Measurements from ENCODE around the gene PRR5. TPM values are rescaled to one million over a fixed set of nuclear protein-coding genes. Genes with fewer than 3 reads are reported as not detected.
A peak's percentile ranks its signal among the peaks of the same experiment; 100 is the strongest.

Gene PRR5
- total RNA-seq, 2 experiments from 2014 or later, result 29.0 to 31.6 TPM

DNA sequence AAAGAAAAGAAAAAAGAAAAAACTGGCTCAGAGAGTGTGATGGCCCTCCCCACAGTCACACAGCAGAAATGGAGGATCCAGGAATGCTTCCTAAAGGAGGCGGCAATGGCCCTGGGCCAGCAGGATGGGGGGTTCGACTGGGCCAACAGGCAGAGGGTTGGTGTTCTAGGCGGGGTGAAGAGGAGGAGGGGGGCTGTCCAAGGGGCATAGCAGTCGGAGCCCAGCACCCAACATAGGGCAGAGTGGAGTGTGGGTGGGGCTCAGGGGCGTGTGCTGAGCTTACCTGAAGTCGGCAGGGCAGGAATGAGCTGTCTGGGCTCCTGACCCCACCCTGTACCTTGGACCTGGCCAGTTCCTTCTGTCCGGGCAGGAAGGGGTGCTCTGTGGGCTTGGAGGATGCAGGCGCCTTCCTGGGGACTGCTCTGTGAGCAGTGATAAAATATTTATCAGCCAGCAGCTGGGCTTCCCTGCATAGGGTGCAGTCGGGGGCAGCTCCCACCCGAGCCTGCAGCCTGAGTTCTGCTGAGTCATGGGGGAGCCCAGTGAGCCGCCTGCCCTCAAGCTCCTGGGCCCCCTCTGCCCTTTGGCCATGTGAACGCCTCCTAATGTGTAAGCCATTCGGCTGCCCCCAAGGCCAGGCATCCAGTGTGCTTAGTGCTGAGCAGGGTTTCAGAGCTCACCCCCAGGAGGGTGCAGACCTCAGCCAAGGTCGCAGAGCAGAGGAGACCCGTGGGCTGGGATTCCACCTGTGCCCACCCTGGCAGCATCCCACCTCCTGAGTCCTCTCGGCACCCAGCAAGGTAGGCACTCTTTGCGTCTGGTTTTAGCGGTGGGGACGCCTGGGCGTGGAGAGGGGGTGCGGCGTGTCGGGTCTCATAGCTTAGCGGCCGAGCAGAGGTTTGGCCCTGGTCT lies 25.3 kb upstream of the PRR5 start:
- ChIA-PET POLR2A (interaction anchor here (1.2 kb wide), 1 partner anchor 13 kb away, joined by 3 read pairs; no protein-coding TSS in a partner anchor), CTCF (interaction anchor here (0.7 to 4.0 kb wide), 2 partner anchors 8 to 306 kb away, joined by 5 to 13 read pairs; no protein-coding TSS in a partner anchor)
- no peaks in the 10 kb centered on the region for H3K36me3 ChIP-seq (ENCODE audit: insufficient read depth, low read length)
- peak overlapping the region; percentile 30 for H3K4me3 ChIP-seq (ENCODE audit: low read length)
- DNase-seq, result peak in 1 of 14 experiments; percentile 14
- Mint-ChIP-seq H3K27me3 (no peaks in the 10 kb centered on the region), H3K9me3 (no peaks in the 10 kb centered on the region), H3K36me3 (ENCODE audit: low read depth) (no peaks in the 10 kb centered on the region), H3K4me3 (peak overlapping the region; percentile 58), H3K4me1 (ENCODE audit: low read depth) (peaks cover 30% of the 10 kb centered on the region), H3K27ac (no peak overlapping the region)
- intact Hi-C loops (cut with DNase I, micrococcal nuclease), result no loop called here
- no peak for ATAC-seq (ENCODE audit: poor library complexity)
- no peaks in the 10 kb centered on the region for H3K9me3 ChIP-seq (ENCODE audit: control insufficient read depth in 1 of 2, insufficient read depth in 1 of 2, low read length in 2 of 2)
- TF ChIP-seq, protein P1, sequence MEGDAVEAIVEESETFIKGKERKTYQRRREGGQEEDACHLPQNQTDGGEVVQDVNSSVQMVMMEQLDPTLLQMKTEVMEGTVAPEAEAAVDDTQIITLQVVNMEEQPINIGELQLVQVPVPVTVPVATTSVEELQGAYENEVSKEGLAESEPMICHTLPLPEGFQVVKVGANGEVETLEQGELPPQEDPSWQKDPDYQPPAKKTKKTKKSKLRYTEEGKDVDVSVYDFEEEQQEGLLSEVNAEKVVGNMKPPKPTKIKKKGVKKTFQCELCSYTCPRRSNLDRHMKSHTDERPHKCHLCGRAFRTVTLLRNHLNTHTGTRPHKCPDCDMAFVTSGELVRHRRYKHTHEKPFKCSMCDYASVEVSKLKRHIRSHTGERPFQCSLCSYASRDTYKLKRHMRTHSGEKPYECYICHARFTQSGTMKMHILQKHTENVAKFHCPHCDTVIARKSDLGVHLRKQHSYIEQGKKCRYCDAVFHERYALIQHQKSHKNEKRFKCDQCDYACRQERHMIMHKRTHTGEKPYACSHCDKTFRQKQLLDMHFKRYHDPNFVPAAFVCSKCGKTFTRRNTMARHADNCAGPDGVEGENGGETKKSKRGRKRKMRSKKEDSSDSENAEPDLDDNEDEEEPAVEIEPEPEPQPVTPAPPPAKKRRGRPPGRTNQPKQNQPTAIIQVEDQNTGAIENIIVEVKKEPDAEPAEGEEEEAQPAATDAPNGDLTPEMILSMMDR (IDR thresholded peaks at IDR 0.05), result no peak
- H3K27ac ChIP-seq (ENCODE audit: low read depth in 1 of 2, low read length in 2 of 2), result no peak overlapping the region
- H3K4me1 ChIP-seq (ENCODE audit: insufficient read depth, low read length), result peaks cover 44% of the 10 kb centered on the region
- no peaks in the 10 kb centered on the region for H3K27me3 ChIP-seq (ENCODE audit: control insufficient read depth in 1 of 2, insufficient read depth in 2 of 2, low read length in 2 of 2)

- Histone ChIP-seq H3K4me1 (ENCODE audit: insufficient read depth, low read length) (peaks cover 45% of the 10 kb centered on the region), H3K27ac (ENCODE audit: low read depth in 1 of 2, low read length in 2 of 2) (no peak overlapping the region), H3K4me3 (ENCODE audit: low read length) (peak overlapping the region; percentile 30), H3K27me3 (ENCODE audit: control insufficient read depth in 1 of 2, insufficient read depth in 2 of 2, low read length in 2 of 2) (no peaks in the 10 kb centered on the region), H3K9me3 (ENCODE audit: control insufficient read depth in 1 of 2, insufficient read depth in 1 of 2, low read length in 2 of 2) (no peaks in the 10 kb centered on the region), H3K36me3 (ENCODE audit: insufficient read depth, low read length) (no peaks in the 10 kb centered on the region)
- intact Hi-C loops (cut with DNase I, micrococcal nuclease), result no loop called here
- peaks cover 31% of the 10 kb centered on the region for H3K4me1 Mint-ChIP-seq (ENCODE audit: low read depth)
- no peak overlapping the region for H3K27ac Mint-ChIP-seq
- TF ChIP-seq, protein P1 (IDR thresholded peaks at IDR 0.05), result no peak
- H3K27me3 Mint-ChIP-seq, result no peaks in the 10 kb centered on the region
- ATAC-seq (ENCODE audit: poor library complexity) (no peak), DNase-seq (no peak)
- peak overlapping the region; percentile 58 for H3K4me3 Mint-ChIP-seq
- no peaks in the 10 kb centered on the region for H3K36me3 Mint-ChIP-seq (ENCODE audit: low read depth)
- no peaks in the 10 kb centered on the region for H3K9me3 Mint-ChIP-seq
- ChIA-PET POLR2A (interaction anchor here (1.2 kb wide), 1 partner anchor 13 kb away, joined by 3 read pairs; no protein-coding TSS in a partner anchor), CTCF (no interaction called here)
These were observed 24.6 kb upstream of the PRR5 start for GRCh38 chr22:44677353-44677840.

GRCh38 chr22:44677871-44678555 lies 24.0 kb upstream of the PRR5 start:
- no peaks in the 10 kb centered on the region for H3K27me3 ChIP-seq (ENCODE audit: control insufficient read depth in 1 of 2, insufficient read depth in 2 of 2, low read length in 2 of 2)
- TF ChIP-seq, protein P1 (IDR thresholded peaks at IDR 0.05), result no peak
- H3K36me3 ChIP-seq (ENCODE audit: insufficient read depth, low read length), result no peaks in the 10 kb centered on the region
- H3K9me3 Mint-ChIP-seq, result no peaks in the 10 kb centered on the region
- no peak overlapping the region for H3K27ac ChIP-seq (ENCODE audit: low read depth in 1 of 2, low read length in 2 of 2)
- no peak for ATAC-seq (ENCODE audit: poor library complexity)
- H3K4me1 Mint-ChIP-seq (ENCODE audit: low read depth), result peaks cover 31% of the 10 kb centered on the region
- no peak for DNase-seq
- H3K4me3 Mint-ChIP-seq, result no peak overlapping the region
- no peaks in the 10 kb centered on the region for H3K9me3 ChIP-seq (ENCODE audit: control insufficient read depth in 1 of 2, insufficient read depth in 1 of 2, low read length in 2 of 2)
- H3K4me3 ChIP-seq (ENCODE audit: low read length), result no peak overlapping the region
- ChIA-PET CTCF (no interaction called here), POLR2A (no interaction called here)
- peaks cover 45% of the 10 kb centered on the region for H3K4me1 ChIP-seq (ENCODE audit: insufficient read depth, low read length)
- no peak overlapping the region for H3K27ac Mint-ChIP-seq
- intact Hi-C loops (cut with DNase I, micrococcal nuclease), result loop anchor here in 1 of 2 experiments (1.0 kb wide), 1 partner anchor 9 kb away; no protein-coding TSS in a partner anchor
- no peaks in the 10 kb centered on the region for H3K36me3 Mint-ChIP-seq (ENCODE audit: low read depth)
- H3K27me3 Mint-ChIP-seq, result no peaks in the 10 kb centered on the region

Data from CD4-positive, alpha-beta T cell (primary cell).